LoVo (cell line): ENCODE data around the gene CTSW.
"Not testable (repeated sequence)": the region's sequence is repeated elsewhere in the genome, so short reads cannot be mapped to it uniquely, and the experiment has no call there.

Experiments
- DNase-seq: peaks from one replicate; pipeline ENCODE4 v3.0.0-alpha.2; 2016; ENCODE audit warnings: low spot score

Gene CTSW, protein sequence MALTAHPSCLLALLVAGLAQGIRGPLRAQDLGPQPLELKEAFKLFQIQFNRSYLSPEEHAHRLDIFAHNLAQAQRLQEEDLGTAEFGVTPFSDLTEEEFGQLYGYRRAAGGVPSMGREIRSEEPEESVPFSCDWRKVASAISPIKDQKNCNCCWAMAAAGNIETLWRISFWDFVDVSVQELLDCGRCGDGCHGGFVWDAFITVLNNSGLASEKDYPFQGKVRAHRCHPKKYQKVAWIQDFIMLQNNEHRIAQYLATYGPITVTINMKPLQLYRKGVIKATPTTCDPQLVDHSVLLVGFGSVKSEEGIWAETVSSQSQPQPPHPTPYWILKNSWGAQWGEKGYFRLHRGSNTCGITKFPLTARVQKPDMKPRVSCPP

DNA sequence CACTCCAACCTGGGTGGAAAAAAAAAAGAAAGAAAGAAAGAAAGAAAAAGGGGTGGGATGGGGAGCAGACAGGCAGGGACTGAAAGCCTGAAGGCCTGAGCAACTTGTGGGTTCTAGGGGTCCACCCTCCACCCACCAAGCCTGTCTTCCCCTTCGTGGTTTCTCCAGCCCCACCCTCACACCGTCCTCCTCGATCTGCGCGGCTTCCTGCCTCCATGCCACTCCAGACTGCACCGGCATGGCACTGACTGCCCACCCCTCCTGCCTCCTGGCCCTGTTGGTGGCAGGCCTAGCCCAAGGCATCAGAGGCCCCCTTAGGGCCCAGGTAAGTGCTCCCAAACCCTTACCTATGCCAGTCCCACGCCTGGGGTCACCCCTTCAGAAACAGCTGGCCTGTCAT lies at the start of gene CTSW:
Gene CTSW (plus strand): TSS at position 221 of the 400 bp plus-strand sequence. CDS start 18 bp downstream, at position 239.
- DNase-seq: no peak

DNA sequence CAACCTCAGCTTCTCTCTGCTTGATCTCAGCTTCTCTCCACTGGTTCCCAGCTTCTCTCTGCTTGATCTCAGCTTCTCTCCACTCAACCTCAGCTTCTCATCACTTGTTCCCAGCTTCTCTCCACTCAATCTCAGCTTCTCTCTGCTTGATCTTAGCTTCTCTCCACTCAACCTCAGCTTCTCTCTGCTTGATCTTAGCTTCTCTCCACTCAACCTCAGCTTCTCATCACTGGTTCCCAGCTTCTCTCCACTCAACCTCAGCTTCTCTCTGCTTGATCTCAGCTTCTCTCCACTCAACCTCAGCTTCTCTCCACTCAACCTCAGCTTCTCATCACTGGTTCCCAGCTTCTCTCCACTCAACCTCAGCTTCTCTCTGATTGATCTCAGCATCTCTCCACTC lies 47.4 kb upstream of the CTSW start:
- not testable (repeated sequence) for DNase-seq

DNA sequence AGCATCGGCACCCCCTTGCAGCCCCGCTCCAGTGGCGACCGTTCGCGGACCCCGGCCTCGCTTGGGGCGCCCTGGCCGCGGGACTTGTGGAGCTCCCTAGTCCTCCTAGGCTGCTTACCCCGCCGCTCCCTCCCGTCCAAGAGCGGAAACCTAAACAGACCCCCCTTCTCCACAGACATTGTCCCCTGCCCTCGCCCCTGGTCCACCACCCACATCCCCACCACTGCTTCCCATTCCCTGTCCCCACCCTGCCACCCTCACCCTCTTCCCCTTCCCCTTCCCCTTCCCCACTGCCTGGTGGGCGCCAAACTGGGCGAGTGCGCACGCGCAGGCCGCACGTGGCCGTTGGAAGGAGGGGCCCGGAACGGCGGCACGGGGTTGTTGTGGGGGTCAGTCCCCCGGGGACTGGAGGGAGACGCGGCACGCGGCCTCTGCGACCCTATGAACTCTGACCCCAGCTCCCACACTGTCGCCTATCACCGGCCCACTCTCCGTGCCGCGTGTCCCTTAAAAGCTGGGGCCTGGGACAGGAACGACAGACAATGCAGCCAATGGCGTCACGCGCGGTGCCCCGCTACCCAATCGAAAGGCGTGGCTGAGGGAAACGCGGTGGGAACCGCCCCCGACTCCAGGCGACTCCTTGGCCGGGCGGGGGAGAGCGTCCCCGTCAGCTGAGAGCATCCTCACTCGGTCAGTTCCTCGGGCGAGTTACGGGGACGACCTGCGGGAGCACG lies 46.2 kb upstream of the CTSW start, which contains the start of gene SNX32:
Gene SNX32 (plus strand): TSS at position 667 of the 734 bp plus-strand sequence. CDS start 103 bp downstream, outside the sequence.
- no peak for DNase-seq

DNA sequence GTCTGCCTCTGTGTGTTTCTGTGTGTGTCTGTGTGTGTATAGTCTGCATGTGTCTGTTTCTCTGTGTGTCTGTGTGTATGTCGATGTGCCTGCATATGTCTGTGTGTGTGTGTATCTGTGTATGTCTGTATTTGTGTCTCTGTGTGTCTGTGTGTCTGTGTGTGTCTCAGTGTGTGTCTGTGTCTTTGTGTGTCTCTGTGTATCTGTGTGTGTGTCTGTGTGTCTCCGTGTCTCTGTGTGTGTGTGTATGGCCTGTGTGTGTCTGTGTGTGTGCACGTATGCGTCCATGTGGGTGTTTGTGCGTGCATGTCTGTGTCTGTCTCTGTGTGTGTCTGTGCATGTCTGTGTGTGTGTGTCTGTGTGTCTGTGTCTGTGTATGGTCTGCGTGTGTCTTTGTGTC lies 45.4 kb upstream of the CTSW start:
- DNase-seq: no peak

DNA sequence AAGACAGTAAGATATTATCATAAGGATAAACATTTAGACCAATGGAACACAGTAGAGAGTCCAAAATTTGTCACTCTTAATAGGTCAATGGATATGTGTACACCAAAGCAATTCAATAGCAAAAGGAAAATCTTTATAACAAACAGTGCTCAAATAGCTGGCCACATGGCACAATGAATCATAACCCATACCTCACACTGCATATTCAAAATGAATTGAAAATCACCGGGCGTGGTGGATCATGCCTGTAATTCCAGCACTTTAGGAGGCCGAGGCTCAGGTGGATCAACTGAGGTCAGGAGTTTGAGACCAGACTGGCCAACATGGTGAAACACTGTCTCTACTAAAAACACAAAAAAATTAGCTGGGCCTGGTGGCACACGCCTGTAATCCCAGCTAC lies 37.5 kb upstream of the CTSW start:
- no peak for DNase-seq

DNA sequence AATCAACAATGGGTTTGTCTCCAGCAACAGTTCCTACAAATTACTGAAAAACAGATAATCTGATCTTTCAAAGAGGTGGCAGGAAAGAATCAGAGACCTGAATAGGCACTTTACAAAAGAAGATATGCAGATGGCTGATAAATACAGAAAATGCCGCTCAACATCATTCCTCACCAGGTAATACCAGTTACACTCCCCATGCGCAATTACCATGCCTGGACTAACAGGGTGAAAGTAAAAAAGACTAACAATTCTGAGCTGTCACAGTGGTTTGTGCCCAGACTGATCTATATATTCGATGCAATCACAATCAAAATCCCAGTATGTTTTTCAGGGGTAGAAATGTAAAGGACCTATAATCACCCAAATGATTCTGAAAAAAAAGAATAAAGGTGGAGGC lies 35.8 kb upstream of the CTSW start:
- DNase-seq: no peak

DNA sequence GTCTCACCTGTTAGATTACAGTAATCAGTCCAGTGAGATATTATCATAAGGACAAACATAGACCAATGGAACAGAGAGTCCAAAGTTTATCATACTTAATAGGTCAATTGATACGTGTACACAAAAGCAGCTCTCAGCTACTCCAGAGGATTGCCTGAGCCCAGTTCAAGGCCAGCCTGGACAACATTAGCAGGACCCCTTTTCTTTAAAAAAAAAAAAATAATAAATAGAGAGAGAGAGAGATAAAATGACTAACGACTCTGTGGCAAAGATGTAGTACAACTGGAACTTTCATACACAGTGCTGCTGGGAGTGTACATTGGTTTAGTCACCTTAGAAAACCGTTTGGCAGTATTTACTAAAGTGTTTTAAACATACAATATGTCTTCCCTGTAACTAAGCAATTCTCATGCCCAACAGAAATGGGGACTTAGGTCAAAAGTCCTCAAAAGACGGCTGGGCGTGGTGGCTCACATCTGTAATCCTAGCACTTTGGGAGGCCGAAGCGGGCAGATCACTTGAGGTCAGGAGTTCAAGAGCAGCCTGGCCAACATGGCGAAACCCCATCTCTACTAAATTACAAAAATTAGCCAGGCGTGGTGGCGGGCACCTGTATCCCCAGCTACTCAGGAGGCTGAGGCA lies 35.3 kb upstream of the CTSW start:
- no peak for DNase-seq

DNA sequence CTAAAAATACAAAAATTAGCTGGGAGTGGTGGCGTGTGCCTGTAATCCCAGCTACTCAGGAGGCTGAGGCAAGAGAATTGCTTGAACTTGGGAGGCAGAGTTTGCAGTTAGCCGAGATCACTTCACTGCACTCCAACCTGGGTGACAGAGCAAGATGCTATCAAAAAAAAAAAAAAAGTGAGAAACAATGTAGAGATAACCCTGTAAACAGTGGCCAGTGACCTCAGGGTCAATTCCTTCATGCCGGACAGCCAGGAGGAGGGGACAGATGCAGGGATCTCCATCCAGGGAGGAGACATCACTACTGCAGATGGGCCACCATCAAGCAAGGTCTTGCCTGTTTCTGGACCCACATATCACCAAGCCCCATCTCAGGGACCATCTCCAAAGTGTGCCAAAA lies 31.9 kb upstream of the CTSW start:
- no peak for DNase-seq

DNA sequence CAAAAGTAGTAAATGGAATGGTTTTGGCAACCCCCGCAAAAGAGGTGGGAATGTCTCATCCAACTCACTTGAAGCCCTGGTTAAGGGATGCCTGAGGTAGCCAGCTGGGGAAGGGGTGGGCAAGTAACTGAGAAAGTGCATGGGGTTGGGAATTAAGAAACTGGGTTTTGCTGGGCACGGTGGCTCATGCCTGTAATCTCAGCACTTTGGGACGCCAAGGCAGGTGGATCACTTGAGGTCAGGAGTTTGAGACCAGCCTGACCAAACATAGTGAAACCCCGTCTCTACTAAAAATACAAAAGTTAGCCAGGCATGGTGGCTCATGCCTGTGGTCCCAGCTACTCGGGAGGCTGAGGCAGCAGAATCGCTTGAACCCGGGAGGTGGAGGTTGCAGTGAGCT lies 30.9 kb upstream of the CTSW start:
- not testable (repeated sequence) for DNase-seq

DNA sequence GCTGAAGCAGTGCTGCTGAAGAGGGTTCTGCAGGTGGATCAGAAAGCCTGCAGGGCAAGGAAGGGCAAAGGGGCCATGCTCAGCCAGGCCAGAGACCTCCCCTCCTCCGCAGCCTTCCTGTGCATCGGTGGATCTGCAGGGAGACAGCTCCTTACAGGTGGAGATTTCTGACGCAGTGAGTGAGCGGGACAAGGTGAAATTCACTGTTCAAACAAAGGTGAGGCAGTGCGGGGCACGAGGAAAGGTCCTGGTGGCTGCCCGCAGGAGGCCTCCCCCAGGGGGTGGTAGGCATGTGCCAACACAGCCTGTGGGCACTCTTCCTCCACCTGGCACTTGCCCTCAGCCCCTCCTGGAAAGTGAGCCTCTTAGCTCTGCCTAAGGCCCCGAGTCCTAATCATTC lies 30.3 kb upstream of the CTSW start:
- DNase-seq: no peak

DNA sequence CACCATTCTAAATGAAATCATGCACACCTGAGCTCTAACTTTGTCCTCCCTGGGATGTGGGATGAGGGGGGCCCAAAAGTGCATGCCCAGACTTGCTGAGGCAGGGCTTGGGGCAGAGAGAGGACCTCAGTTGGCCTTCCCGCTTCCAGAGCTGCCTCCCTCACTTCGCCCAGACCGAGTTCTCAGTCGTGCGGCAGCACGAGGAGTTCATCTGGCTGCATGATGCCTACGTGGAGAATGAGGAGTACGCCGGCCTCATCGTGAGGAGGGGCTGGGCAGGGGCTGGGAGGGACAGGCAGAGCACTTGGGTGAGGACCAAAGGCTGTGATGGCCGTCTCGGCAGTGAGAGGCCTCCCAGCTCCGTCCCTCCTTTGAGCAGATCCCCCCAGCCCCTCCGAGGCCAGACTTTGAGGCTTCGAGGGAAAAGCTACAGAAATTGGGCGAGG lies 29.8 kb upstream of the CTSW start:
- DNase-seq: no peak

DNA sequence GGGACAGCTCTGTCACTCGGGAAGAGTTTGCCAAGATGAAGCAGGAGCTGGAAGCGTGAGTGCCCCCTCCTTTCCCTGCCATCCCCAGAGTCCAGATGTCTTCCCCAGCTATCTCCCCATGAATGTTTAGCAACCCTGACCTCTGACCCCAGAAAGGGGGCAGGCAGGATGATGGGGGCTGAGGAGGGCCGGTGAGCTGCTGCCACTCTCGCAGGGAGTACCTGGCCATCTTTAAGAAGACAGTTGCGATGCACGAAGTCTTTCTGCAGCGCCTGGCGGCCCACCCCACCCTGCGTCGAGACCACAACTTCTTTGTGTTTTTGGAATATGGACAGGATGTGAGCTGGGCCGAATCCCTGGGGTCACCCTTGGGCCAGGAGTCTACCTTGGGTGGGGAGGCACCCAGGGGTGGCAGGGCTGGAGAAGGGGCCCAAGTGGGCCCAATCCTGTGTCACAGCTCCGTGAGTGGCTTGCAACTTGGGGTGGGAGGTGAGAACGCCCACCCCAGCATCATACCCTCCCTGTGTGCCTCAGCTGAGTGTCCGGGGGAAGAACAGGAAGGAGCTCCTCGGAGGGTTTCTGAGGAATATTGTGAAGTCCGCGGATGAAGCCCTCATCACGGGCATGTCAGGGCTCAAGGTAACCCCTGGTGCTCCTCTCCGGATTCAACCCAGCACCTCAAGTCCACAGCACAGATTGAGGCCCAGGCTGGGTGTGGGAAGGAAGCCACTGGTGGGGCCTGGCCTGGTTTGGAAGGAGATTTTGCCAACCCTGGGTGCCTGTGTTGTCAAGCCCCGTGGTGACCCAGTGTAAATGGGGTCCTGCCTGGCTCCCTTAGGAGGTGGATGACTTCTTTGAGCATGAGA lies 29.2 kb upstream of the CTSW start:
- DNase-seq: no peak

DNA sequence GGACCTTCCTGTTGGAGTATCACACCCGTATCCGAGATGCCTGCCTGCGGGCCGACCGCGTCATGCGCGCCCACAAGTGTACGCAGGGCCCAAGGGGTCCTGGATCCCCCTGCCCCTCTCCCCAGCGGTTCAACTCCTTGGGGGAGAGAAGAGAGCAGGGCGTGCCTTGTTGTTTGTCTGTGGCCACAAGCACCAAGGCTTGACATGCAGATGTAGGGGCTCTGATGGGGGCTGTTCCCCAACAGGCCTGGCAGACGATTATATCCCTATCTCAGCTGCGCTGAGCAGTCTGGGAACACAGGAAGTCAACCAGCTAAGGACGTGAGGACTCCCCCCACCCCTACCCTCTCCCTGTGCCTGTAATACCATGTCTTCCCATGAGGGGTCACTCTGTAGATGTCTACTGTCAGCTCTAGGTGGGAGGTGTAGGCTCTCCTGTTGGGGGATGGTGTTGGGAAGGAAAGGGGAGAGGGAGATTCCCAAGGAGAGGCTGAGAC lies 28.5 kb upstream of the CTSW start:
- DNase-seq: no peak

DNA sequence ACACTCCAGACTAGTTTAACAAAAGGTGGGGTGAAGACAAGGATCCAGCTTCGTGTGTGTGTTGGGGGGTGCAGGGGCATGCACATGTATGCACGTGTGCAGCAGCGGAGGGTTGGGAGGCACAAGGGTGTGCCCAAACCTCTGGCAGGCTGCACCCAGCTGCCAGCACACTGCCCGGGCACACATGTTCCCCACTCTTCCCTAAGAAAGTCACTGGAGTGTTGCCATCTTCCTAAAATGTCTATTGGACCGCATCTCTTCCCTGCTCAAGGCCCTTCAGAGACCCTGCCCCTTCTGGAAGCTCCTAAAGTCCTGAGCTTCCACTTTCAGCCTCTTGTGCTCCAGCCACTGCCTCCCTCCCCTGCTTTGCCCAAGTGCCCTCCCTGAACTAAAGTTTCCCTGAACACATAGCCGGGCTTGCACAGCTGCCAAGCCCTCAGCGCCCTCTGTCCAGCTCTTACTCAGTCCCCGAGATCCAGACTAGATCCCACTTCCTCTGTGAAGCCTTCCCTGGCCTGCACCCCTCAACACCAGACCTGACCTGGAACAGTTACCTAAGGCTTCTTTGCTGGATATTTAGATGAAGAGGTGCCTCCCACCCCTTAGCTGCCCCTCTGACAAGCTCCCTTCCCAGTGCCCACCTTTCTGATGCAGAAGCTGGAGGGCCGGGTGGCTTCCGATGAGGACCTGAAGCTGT lies 27.7 kb upstream of the CTSW start:
- no peak for DNase-seq

DNA sequence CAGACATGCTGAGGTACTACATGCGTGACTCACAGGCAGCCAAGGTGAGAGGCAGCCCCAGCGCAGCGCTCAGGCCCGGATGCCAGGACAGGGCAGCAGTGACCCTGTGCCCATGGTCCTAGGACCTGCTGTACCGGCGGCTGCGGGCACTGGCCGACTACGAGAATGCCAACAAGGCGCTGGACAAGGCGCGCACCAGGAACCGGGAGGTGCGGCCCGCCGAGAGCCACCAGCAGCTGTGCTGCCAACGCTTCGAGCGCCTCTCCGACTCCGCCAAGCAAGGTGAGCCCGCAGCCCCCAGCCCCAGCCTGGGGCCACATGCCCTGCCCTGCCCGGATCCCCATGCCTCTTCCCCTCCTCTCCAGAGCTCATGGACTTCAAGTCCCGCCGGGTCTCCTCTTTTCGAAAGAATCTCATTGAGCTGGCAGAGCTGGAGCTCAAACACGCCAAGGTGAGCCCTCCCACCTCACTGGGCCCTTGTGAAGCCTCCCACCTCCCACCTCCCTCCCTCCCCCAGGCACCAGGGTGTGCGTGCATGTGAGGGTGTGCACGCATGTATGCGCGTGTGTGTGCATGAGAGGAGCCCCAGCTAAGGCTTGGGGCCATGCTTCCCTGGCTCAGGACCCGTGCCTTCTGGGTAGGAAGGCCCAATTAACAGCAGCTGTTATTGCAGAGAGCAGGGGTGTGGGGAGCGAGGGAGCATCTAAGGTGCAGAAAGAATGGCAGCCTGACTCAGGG lies 27.0 kb upstream of the CTSW start:
- DNase-seq: no peak

DNA sequence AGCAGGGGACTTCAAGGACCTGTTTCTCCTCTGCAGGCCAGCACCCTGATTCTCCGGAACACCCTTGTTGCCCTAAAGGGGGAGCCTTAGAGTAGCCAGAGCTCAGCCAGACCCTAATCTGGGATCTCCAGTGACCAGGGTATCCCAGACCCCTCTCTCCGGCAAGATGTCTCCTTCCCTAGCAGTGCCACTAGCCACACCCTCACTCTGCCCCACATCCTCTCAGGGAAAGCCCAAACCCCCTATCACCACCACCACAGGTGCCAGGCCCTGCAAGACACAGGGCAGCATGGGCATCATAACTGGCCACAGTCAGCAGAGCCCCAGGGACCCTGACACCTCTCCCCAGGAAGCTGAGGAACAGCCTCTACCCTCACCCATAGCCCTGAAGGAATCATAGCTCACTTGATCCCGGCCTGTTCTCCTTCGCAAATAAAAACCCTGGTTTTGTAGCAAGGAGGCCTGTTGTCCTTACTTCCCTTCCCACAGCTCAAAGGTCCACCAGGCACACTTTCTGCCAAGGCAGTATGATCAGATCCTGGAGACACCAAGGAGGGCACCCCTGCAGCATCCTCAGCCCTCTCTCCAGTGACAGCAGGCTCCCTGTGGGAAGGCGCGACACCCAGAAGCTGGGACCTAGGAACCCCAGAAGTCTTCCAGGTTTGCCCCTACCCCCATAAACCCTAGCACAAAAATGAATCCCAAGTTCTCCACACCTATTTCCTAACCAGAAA lies 26.2 kb upstream of the CTSW start:
- no peak for DNase-seq

DNA sequence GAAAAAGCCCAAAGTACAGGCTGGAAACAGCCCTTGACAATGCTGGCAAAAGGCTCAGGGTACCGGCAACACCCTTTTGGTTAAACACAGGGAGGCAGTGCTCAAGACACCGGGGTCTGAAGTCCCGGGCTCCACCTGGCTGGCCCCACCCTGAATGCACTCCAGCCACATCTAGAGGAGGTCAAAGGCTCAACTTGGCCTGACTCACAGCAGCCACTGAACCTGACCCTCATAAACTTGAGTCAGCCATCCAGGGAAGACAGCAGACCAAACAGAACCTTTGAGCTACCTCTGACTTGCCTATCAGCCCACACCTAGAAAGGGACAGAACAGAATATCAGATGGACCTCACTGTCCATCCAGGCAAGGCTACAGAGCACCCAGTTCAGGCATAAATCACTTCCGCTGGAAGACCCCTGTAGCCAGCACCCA lies 25.5 kb upstream of the CTSW start:
- peak; percentile 62 for DNase-seq

DNA sequence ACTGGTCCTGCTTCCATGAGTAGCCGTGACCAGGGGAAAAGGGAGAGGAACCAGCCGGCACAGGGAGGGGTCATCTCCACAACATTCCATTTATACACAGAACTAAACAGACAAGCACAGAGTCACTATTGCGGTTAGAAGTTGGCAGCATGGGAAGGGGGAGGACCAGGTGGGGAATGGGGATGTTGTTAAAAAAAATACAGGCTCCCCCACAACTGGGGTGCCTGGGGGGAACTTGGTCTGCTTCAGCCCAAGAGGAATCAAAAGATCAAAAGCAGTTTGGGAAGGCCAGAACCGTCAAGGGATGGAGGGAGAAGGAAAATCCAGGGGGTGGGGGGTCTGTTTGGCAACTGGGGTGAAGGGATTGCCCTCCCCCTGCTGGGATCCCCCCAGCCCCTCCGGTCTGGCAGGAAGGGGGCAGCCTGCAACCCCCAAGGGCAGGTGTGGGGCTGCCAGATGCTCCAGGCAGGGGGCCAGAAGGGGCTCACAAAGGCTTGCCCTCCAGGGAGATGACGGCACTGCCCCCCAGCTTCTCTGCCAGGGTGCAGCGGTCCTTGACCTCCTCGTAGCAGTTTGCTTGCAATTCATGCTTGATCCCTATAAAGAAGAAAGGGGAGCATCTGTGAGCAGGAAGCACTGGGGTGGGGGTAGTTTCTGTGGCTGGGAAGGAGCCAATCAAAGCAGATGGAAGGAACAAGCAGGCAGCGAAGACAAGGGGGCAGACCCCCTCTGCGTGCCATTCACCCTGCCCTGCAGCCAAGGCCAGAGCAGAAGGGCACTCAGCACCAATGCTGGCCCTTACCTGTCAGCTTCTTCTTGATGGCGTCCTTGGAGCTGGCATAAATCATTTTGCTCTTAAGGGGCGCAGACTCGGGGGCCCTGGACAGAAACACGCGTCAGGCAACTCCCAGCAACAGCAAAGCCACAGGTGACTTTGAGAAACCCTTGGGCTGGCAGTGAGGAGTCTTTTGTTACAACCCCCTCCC lies 24.5 kb upstream of the CTSW start:
- DNase-seq: no peak
